H9 (cell line): ENCODE measurements around the gene PROC. TPM values are rescaled to one million over a fixed set of nuclear protein-coding genes. Genes with fewer than 3 reads are reported as not detected.

ENCODE experiments used
- DNase-seq: peaks from one replicate; pipeline ENCODE4 v3.0.0-alpha.2; 2017
- H2AFZ ChIP-seq: one replicate; pipeline ENCODE4 v1.6.1; 2013; ENCODE audit warnings: mild to moderate bottlenecking, low read length, control low read depth, moderate library complexity
- H2AK5ac ChIP-seq: 2 replicates; pipeline ENCODE4 v1.6.1; 2013; ENCODE audit warnings: low read length, control low read depth, mixed read lengths; ENCODE audit not compliant: insufficient read length
- H2BK120ac ChIP-seq: one replicate; pipeline ENCODE4 v1.6.1; 2013; ENCODE audit warnings: low read depth, mild to moderate bottlenecking, low read length, control low read depth, inconsistent platforms; ENCODE audit not compliant: poor library complexity, severe bottlenecking
- H2BK12ac ChIP-seq: 2 replicates; pipeline ENCODE4 v1.6.1; 2013; ENCODE audit warnings: low read length, control low read depth, mixed read lengths, low read depth; ENCODE audit not compliant: insufficient read length
- H2BK15ac ChIP-seq: 2 replicates; pipeline ENCODE4 v1.6.1; 2013; ENCODE audit warnings: low read depth, low read length, control low read depth
- H2BK20ac ChIP-seq: one replicate; pipeline ENCODE4 v1.6.1; 2013; ENCODE audit warnings: low read depth, mild to moderate bottlenecking, low read length, control low read depth, inconsistent platforms; ENCODE audit not compliant: poor library complexity, severe bottlenecking
- H2BK5ac ChIP-seq: 2 replicates; pipeline ENCODE4 v1.6.1; 2013; ENCODE audit warnings: low read length, control low read depth, mixed read lengths; ENCODE audit not compliant: insufficient read length
- H3K14ac ChIP-seq: 2 replicates; pipeline ENCODE4 v1.6.1; 2013; ENCODE audit warnings: low read length, control low read depth; ENCODE audit not compliant: insufficient read depth
- H3K18ac ChIP-seq: 2 replicates; pipeline ENCODE4 v1.6.1; 2013; ENCODE audit warnings: low read depth, mild to moderate bottlenecking, mixed read lengths, low read length, control low read depth; ENCODE audit not compliant: insufficient read length
- H3K23ac ChIP-seq: 2 replicates; pipeline ENCODE4 v1.6.1; 2013; ENCODE audit warnings: low read length, control low read depth, mixed read lengths, low read depth; ENCODE audit not compliant: insufficient read length
- H3K23me2 ChIP-seq: 2 replicates; pipeline ENCODE4 v1.6.1; 2013; ENCODE audit warnings: low read depth, mild to moderate bottlenecking, mixed read lengths, low read length, control low read depth; ENCODE audit not compliant: insufficient read length, poor library complexity, severe bottlenecking
- H3K27ac ChIP-seq: 2 replicates; pipeline ENCODE4 v1.5.1; 2013; ENCODE audit warnings: low read length, control low read depth, mixed read lengths, low read depth; ENCODE audit not compliant: insufficient read length
- H3K27me3 ChIP-seq: 2 replicates; pipeline ENCODE4 v1.6.1; 2013; ENCODE audit warnings: low read length, control low read depth, inconsistent platforms; ENCODE audit not compliant: insufficient read depth
- H3K4ac ChIP-seq: 2 replicates; pipeline ENCODE4 v1.6.1; 2013; ENCODE audit warnings: low read depth, mild to moderate bottlenecking, control low read depth, inconsistent platforms, low read length, moderate library complexity
- H3K4me1 ChIP-seq: 2 replicates; pipeline ENCODE4 v1.6.1; 2013; ENCODE audit warnings: low read length, control low read depth, inconsistent platforms; ENCODE audit not compliant: insufficient read depth
- H3K4me2 ChIP-seq: 2 replicates; pipeline ENCODE4 v1.6.1; 2013; ENCODE audit warnings: low read length, control low read depth, mixed read lengths; ENCODE audit not compliant: insufficient read length, insufficient read depth
- H3K56ac ChIP-seq: 2 replicates; pipeline ENCODE4 v1.6.1; 2013; ENCODE audit warnings: low read depth, mild to moderate bottlenecking, mixed read lengths, low read length, control low read depth; ENCODE audit not compliant: insufficient read length
- H3K79me1 ChIP-seq: 2 replicates; pipeline ENCODE4 v1.6.1; 2013; ENCODE audit warnings: low read depth, mild to moderate bottlenecking, moderate library complexity, low read length, control low read depth, inconsistent platforms; ENCODE audit not compliant: insufficient read depth, poor library complexity, severe bottlenecking
- H3K79me2 ChIP-seq: 2 replicates; pipeline ENCODE4 v1.6.1; 2013; ENCODE audit warnings: low read length, control low read depth, inconsistent platforms; ENCODE audit not compliant: insufficient read depth
- H3K9ac ChIP-seq: 2 replicates; pipeline ENCODE4 v1.6.1; 2013; ENCODE audit warnings: low read length, control low read depth, mixed read lengths; ENCODE audit not compliant: insufficient read length; ENCODE audit errors: extremely low read depth
- H3K9me3 ChIP-seq: one replicate; pipeline ENCODE4 v1.6.1; 2013; ENCODE audit warnings: low read depth, low read length, inconsistent platforms; ENCODE audit not compliant: control insufficient read depth
- H3T11ph ChIP-seq: one replicate; pipeline ENCODE4 v1.6.1; 2013; ENCODE audit warnings: mild to moderate bottlenecking, low read length, control low read depth, inconsistent platforms
- H4K20me1 ChIP-seq: one replicate; pipeline ENCODE4 v1.6.1; 2013; ENCODE audit not compliant: control insufficient read depth, insufficient read length, insufficient read depth
- H4K5ac ChIP-seq: 2 replicates; pipeline ENCODE4 v1.6.1; 2013; ENCODE audit warnings: low read depth, mild to moderate bottlenecking, mixed read lengths, low read length, control low read depth; ENCODE audit not compliant: insufficient read length
- H4K8ac ChIP-seq: replicated peaks from 2 replicates; pipeline ENCODE4 v1.6.1; 2013; ENCODE audit warnings: low read length, control low read depth, mixed read lengths, low read depth; ENCODE audit not compliant: insufficient read length
- H4K91ac ChIP-seq: 2 replicates; pipeline ENCODE4 v1.6.1; 2013; ENCODE audit warnings: low read depth, mild to moderate bottlenecking, moderate library complexity, mixed read lengths, low read length, control low read depth; ENCODE audit not compliant: insufficient read length
- H3K27ac Mint-ChIP-seq, 3 experiments: 2 replicates in 2 of 3; 3 replicates in 1 of 3; pipeline ENCODE4 v1.8.0; 2020 to 2021; ENCODE audit warnings: mixed read lengths in 3 of 3, mild to moderate bottlenecking in 1 of 3, moderate library complexity in 1 of 3
- H3K27me3 Mint-ChIP-seq: 2 replicates; pipeline ENCODE4 v1.8.0; 2021; ENCODE audit warnings: low read depth, mild to moderate bottlenecking, moderate library complexity, mixed read lengths
- H3K36me3 Mint-ChIP-seq, 3 experiments: 2 replicates in 2 of 3; 3 replicates in 1 of 3; pipeline ENCODE4 v1.8.0; 2020 to 2021; ENCODE audit warnings: low read depth in 3 of 3, mixed read lengths in 3 of 3; ENCODE audit not compliant: insufficient read depth in 1 of 3
- H3K4me1 Mint-ChIP-seq, 2 experiments: 2 replicates each; pipeline ENCODE4 v1.8.0; 2020; ENCODE audit warnings: mixed read lengths in 2 of 2
- H3K4me3 Mint-ChIP-seq, 2 experiments: 2 replicates in 1 of 2; 3 replicates in 1 of 2; pipeline ENCODE4 v1.8.0; 2020 to 2021; ENCODE audit warnings: mild to moderate bottlenecking in 2 of 2, mixed read lengths in 2 of 2, moderate library complexity in 1 of 2
- H3K9me3 Mint-ChIP-seq, 2 experiments: 2 replicates in 1 of 2; 3 replicates in 1 of 2; pipeline ENCODE4 v1.8.0; 2020; ENCODE audit warnings: mild to moderate bottlenecking in 2 of 2, mixed read lengths in 2 of 2, moderate library complexity in 1 of 2
- WGBS: extraction: QIAGEN DNeasy Blood & Tissue Kit; methylation state at CpG from one replicate; pipeline ENCODE4 v1.1.7; 2013; ENCODE audit warnings: missing lambda C conversion rate, low lambda C conversion rate, mixed read lengths; ENCODE audit not compliant: insufficient read length; ENCODE audit errors: extremely low coverage; 5-methylcytosine and 5-hydroxymethylcytosine counted together
- total RNA-seq: library from RNA; stranded (reverse); gene quantifications from 2 replicates; pipeline ENCODE4 v1.2.1, GENCODE V29; 2021
- TF ChIP-seq, protein P1 (sequence below): fragments of 200-600 bp; sonication (generic); conservative IDR thresholded peaks from 3 replicates; pipeline ENCODE4 v1.8.0; 2021; ENCODE audit warnings: antibody characterized with exemption, mild to moderate bottlenecking

The PROC gene
- total RNA-seq, 1 experiment from 2014 or later = 0.61 TPM

DNA sequence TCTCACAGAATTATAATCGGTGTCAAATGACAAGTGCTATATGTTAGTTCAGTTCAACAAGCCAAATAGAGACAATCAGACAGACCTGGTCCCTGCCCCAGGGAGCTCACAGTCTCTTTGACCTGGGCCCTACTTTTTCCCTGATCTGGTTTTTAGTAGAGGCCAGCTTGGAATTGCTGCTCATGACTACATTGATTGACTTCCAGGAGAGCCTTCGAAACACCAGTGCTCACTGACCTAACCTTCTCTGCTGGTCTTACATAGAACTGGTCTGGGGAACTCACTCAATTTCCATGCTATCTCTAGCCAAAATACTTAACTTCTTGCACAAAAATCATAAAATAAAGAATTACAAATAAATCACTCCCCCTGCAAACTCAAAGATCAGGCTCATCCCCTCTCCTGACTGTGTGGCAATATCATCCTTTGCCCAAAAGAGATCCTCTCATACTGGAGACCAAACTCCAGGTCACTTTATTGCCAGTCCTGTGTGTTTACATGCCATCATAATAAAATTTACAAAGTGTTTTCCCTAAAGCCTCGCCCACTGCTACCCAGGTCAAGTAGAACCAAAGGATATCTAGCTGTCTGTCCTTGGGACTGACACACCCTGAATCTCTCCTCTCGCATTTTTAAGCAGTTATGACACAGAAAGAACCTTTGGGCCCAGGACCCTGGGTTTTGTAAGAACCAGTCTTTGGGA is 53.2 kb downstream of the PROC start:
- no peak overlapping the region for H4K5ac ChIP-seq
- no peak overlapping the region for H2BK5ac ChIP-seq
- H4K20me1 ChIP-seq = no peaks in the 10 kb centered on the region
- no CpG with 5 or more reads among the region's 4 CpGs for WGBS
- H2AK5ac ChIP-seq = no peak overlapping the region
- H3K14ac ChIP-seq = no peak overlapping the region
- no peak overlapping the region for H2AFZ ChIP-seq
- Mint-ChIP-seq H3K36me3 (peaks cover 4 to 12% (median 7%) of the 10 kb centered on the region in 3 experiments; a peak in 5 of 7 replicates), H3K4me1 (no peaks in the 10 kb centered on the region), H3K9me3 (0 out of 5 replicates have a peak, but pooled peaks cover 0 to 2% of the 10 kb centered on the region in 2 experiments), H3K4me3 (no peak overlapping the region), H3K27me3 (no peaks in the 10 kb centered on the region; the same call in 1 of the 2 replicates), H3K27ac (0 out of 7 replicates have a peak overlapping the region, but pooled peaks of 1 of the 3 experiments have one; percentile 23)
- H2BK120ac ChIP-seq = no peak overlapping the region
- no peak overlapping the region for H3K18ac ChIP-seq
- H3K27ac ChIP-seq = no peak overlapping the region
- H4K8ac ChIP-seq = no peak overlapping the region
- no peak overlapping the region for H2BK15ac ChIP-seq
- no peak overlapping the region for H3K4ac ChIP-seq
- H2BK20ac ChIP-seq = no peak overlapping the region
- no peaks in the 10 kb centered on the region for H3K27me3 ChIP-seq
- H3K23ac ChIP-seq = no peak overlapping the region
- TF ChIP-seq, protein P1, sequence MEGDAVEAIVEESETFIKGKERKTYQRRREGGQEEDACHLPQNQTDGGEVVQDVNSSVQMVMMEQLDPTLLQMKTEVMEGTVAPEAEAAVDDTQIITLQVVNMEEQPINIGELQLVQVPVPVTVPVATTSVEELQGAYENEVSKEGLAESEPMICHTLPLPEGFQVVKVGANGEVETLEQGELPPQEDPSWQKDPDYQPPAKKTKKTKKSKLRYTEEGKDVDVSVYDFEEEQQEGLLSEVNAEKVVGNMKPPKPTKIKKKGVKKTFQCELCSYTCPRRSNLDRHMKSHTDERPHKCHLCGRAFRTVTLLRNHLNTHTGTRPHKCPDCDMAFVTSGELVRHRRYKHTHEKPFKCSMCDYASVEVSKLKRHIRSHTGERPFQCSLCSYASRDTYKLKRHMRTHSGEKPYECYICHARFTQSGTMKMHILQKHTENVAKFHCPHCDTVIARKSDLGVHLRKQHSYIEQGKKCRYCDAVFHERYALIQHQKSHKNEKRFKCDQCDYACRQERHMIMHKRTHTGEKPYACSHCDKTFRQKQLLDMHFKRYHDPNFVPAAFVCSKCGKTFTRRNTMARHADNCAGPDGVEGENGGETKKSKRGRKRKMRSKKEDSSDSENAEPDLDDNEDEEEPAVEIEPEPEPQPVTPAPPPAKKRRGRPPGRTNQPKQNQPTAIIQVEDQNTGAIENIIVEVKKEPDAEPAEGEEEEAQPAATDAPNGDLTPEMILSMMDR = no peak
- no peaks in the 10 kb centered on the region for H3K79me1 ChIP-seq
- H4K91ac ChIP-seq = no peak overlapping the region
- no peak overlapping the region for H3K4me2 ChIP-seq
- no peaks in the 10 kb centered on the region for H3K79me2 ChIP-seq
- H3K4me1 ChIP-seq = no peaks in the 10 kb centered on the region
- no peaks in the 10 kb centered on the region for H3K23me2 ChIP-seq
- no peak overlapping the region for H3K9ac ChIP-seq
- H2BK12ac ChIP-seq = no peak overlapping the region
- H3K56ac ChIP-seq = no peak overlapping the region
- no peak for DNase-seq
- no peak overlapping the region for H3T11ph ChIP-seq
- no peaks in the 10 kb centered on the region for H3K9me3 ChIP-seq
